Endothelial cell of umbilical vein (primary cell): ENCODE measurements around the gene EVI5. TPM values are rescaled to one million over a fixed set of nuclear protein-coding genes. Genes with fewer than 3 reads are reported as not detected.
"Not testable (repeated sequence)": the region's sequence is repeated elsewhere in the genome, so short reads cannot be mapped to it uniquely, and the experiment has no call there.

Experiments used
- BruUV-seq: library from RNA; stranded (reverse); fragments of 400-500 nt; replicated peaks from 2 replicates; lab custom pipeline; 2021; lab: Mats Ljungman, UMichigan
- CTCF ChIA-PET: fragments of 300-600, 350-600 bp; sonication (Branson Sonifier 250); formaldehyde crosslinking; loops from one replicate; lab custom pipeline; 2021; ENCODE audit warnings: antibody characterized with exemption, inconsistent platforms; lab: Charles Lee
- POLR2A ChIA-PET: fragments of 300-600, 350-600 bp; sonication (Branson Sonifier 250); formaldehyde crosslinking; loops from one replicate; lab custom pipeline; 2021; ENCODE audit warnings: antibody characterized with exemption, inconsistent platforms; lab: Charles Lee
- DNase-seq: peaks from one replicate; pipeline ENCODE4 v3.0.0-alpha.2; 2011; ENCODE audit warnings: low read depth, low spot score
- FAIRE-seq: peaks from 2 replicates; lab custom pipeline; 2011; peaks lifted over from hg19 to GRCh38; lab: Jason Lieb, UNC
- H2AFZ ChIP-seq: 2 replicates; pipeline ENCODE4 v1.6.0; 2012; ENCODE audit warnings: low read depth, low read length, control low read depth, inconsistent platforms
- H3K27ac ChIP-seq: 2 replicates; pipeline ENCODE4 v1.5.1; 2011; ENCODE audit warnings: low read depth, mild to moderate bottlenecking, control low read depth, low read length, moderate library complexity; ENCODE audit not compliant: insufficient read depth
- H3K27me3 ChIP-seq, 2 experiments: 2 replicates each; pipeline versions ENCODE4 v1.6.0 to v1.6.1; 2011; ENCODE audit warnings: low read length in 2 of 2, mixed read lengths in 1 of 2; ENCODE audit not compliant: control insufficient read depth in 2 of 2, insufficient read depth in 2 of 2
- H3K36me3 ChIP-seq, 2 experiments: 2 replicates in 1 of 2; 3 replicates in 1 of 2; pipeline ENCODE4 v1.5.1; 2011; ENCODE audit warnings: low read length in 2 of 2, mild to moderate bottlenecking in 1 of 2, moderate library complexity in 1 of 2; ENCODE audit not compliant: control insufficient read depth in 2 of 2, insufficient read depth in 2 of 2; ENCODE audit errors: extremely low read depth in 1 of 2
- H3K4me1 ChIP-seq: 3 replicates; pipeline ENCODE4 v1.5.1; 2011; ENCODE audit warnings: mild to moderate bottlenecking, low read length; ENCODE audit not compliant: control insufficient read depth, insufficient read depth; ENCODE audit errors: extremely low read depth
- H3K4me2 ChIP-seq: 2 replicates; pipeline ENCODE4 v1.6.1; 2011; ENCODE audit warnings: low read length, control low read depth, mixed read lengths; ENCODE audit not compliant: insufficient read depth
- H3K4me3 ChIP-seq, 3 experiments: fragments of 200-600 bp in 1 of 3; sonication (generic), shearing (Covaris generic) in 1 of 3; replicated peaks in 1 of 3; 2 replicates each; pipeline ENCODE4 v1.5.1; 2011 to 2016; ENCODE audit warnings: control low read depth in 3 of 3, low read length in 3 of 3, mild to moderate bottlenecking in 2 of 3, inconsistent platforms in 1 of 3, low read depth in 1 of 3, moderate library complexity in 1 of 3; ENCODE audit not compliant: insufficient read depth in 1 of 3
- H3K79me2 ChIP-seq: 2 replicates; pipeline ENCODE4 v1.6.0; 2012; ENCODE audit warnings: low read length, inconsistent platforms; ENCODE audit not compliant: control insufficient read depth, insufficient read depth
- H3K9ac ChIP-seq: replicated peaks from 2 replicates; pipeline ENCODE3; 2011; ENCODE audit warnings: low read length, control low read depth; ENCODE audit not compliant: insufficient read depth; ENCODE audit errors: extremely low read depth
- H3K9me1 ChIP-seq: replicated peaks from 3 replicates; pipeline ENCODE4 v1.6.0; 2011; ENCODE audit warnings: mild to moderate bottlenecking, low read length; ENCODE audit not compliant: control insufficient read depth, insufficient read depth; ENCODE audit errors: extremely low read depth
- H3K9me3 ChIP-seq: replicated peaks from 2 replicates; pipeline ENCODE4 v1.5.1; 2012; ENCODE audit warnings: low read length, inconsistent platforms; ENCODE audit not compliant: control insufficient read depth, insufficient read depth
- H4K20me1 ChIP-seq: replicated peaks from 2 replicates; pipeline ENCODE3; 2011; ENCODE audit warnings: mild to moderate bottlenecking, low read length; ENCODE audit not compliant: control insufficient read depth, insufficient read depth; ENCODE audit errors: extremely low read depth
- EZH2 ChIP-seq: IDR thresholded peaks from 2 replicates; pipeline ENCODE4 v1.6.1; 2012; ENCODE audit warnings: borderline replicate concordance, low read depth, mild to moderate bottlenecking, moderate library complexity, low read length, inconsistent platforms; ENCODE audit not compliant: severe bottlenecking
- GATA2 ChIP-seq: IDR thresholded peaks from 2 replicates; pipeline ENCODE4 v1.7.0; 2011; ENCODE audit warnings: low read depth, mild to moderate bottlenecking, moderate library complexity, mixed read lengths, low read length; ENCODE audit not compliant: insufficient read length, insufficient read depth
- JUN ChIP-seq: IDR thresholded peaks from 2 replicates; pipeline ENCODE4 v1.6.1; 2011; ENCODE audit warnings: borderline replicate concordance, low read depth; ENCODE audit not compliant: insufficient read length, insufficient read depth
- POLR2A ChIP-seq: IDR thresholded peaks from 2 replicates; pipeline ENCODE4 v1.6.1; 2012; ENCODE audit warnings: low read depth, mild to moderate bottlenecking, control low read depth, low read length
- dilution Hi-C: fragments of 300-500 bp; cut with MboI; formaldehyde crosslinking; loops from one replicate; pipeline ENCODE4 v1.15.0; 2019; ENCODE audit warnings: low sequenced_read_pairs; ENCODE audit not compliant: extremely low pct_ligation_motif_present
- intact Hi-C: fragments of 100-400 bp; cut with micrococcal nuclease; formaldehyde crosslinking; loops from one replicate; pipeline ENCODE4 v1.10.0; 2022
- polyA plus RNA-seq, 4 experiments: library from polyadenylated mRNA; depleted of rRNA in 3 of 4; stranded (reverse) in 3 of 4; unstranded in 1 of 4; fragments of >200 nt; gene quantifications; 2 replicates each; pipeline versions ENCODE4 v1.2.1 to v1.2.3, GENCODE V29; 2011 to 2012; ENCODE audit warnings: missing spikeins in 1 of 4
- total RNA-seq: library from RNA; stranded (reverse); gene quantifications from 2 replicates; pipeline ENCODE4 v1.2.3, GENCODE V29; 2021

Gene EVI5
- total and polyA plus RNA-seq, 2 donors (not counting 3 experiments of a cell fraction or from before 2014, with no cell fraction given) = 5.0 to 26.2 TPM

DNA sequence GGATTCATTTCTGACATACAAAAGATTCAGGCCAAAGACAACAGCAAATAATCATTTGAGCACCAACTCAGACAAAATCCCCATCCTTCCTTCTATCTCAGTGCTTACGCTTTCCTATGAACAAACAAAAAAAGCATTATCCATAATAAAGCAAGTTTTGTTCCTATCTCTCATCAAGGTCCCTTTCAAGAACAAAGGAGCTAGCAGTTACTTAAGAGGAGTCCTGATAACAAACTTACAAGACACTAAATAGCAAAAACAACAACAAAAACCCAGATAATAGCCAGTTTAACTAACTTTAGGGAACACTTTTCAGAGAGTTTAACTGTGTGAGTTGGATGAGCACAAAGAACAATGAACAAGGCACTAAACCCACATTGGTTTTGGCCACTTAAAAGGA lies 10.5 kb downstream of the EVI5 start:
- Histone ChIP-seq H3K4me3 (no peak overlapping the region), H4K20me1 (no peaks in the 10 kb centered on the region), H3K27ac (no peak overlapping the region), H3K9me3 (no peaks in the 10 kb centered on the region), H3K36me3 (no peaks in the 10 kb centered on the region), H3K79me2 (peaks cover 25% of the 10 kb centered on the region), H3K27me3 (no peaks in the 10 kb centered on the region), H3K4me1 (no peaks in the 10 kb centered on the region), H3K9ac (no peak overlapping the region), H3K9me1 (no peaks in the 10 kb centered on the region), H3K4me2 (no peak overlapping the region), H2AFZ (no peak overlapping the region)
- ChIA-PET POLR2A (no interaction called here), CTCF (interaction anchor here (1.0 kb wide), 2 partner anchors 12 to 44 kb away, joined by 3 read pairs; no protein-coding TSS in a partner anchor)
- dilution Hi-C loops = no loop called here
- no TSS peak for BruUV-seq
- no peak for TF ChIP-seq EZH2
- TF ChIP-seq GATA2 = no peak
- no peak for TF ChIP-seq POLR2A
- no peak for TF ChIP-seq JUN
- FAIRE-seq (no peak), DNase-seq (no peak)
- intact Hi-C loops = no loop called here

GRCh38 chr1:92773749-92774148 lies 11.2 kb downstream of the EVI5 start:
- POLR2A ChIA-PET, H3K4me3 ChIP-seq, H3K36me3 ChIP-seq, H2AFZ ChIP-seq, DNase-seq, H3K9me1 ChIP-seq, H3K4me2 ChIP-seq, intact Hi-C loops, FAIRE-seq, BruUV-seq, H3K27ac ChIP-seq, H3K4me1 ChIP-seq, H4K20me1 ChIP-seq, H3K9ac ChIP-seq, H3K27me3 ChIP-seq, H3K9me3 ChIP-seq, dilution Hi-C loops: not testable (repeated sequence)
- H3K79me2 ChIP-seq = peaks cover 25% of the 10 kb centered on the region
- CTCF ChIA-PET = interaction anchor here (1.0 kb wide), 1 partner anchor 11 kb away, joined by 3 read pairs; no protein-coding TSS in a partner anchor
